ENCODE data around the gene TM7SF2.
"Not testable (repeated sequence)": the region's sequence is repeated elsewhere in the genome, so short reads cannot be mapped to it uniquely, and the experiment has no call there.

The TM7SF2 gene

GRCh38 chr11:65132988-65133700 is 21.5 kb downstream of the TM7SF2 start:
- Histone ChIP-seq H3K36me3 (ENCODE audit: control insufficient read depth in 1 of 2, insufficient read depth in 2 of 2, low read length in 2 of 2) (peaks cover 32 to 50% of the 10 kb centered on the region in 2 donors), H3K4me1 (ENCODE audit: control insufficient read depth in 1 of 2, insufficient read depth in 2 of 2, low read length in 2 of 2) (peaks cover 16 to 34% of the 10 kb centered on the region in 2 donors), H3K27ac (ENCODE audit: low read length) (peak overlapping the region; percentile 100), H3K27me3 (ENCODE audit: low read depth, low read length) (no peaks in the 10 kb centered on the region), H3K4me3 (ENCODE audit: low read depth in 1 of 2, low read length in 2 of 2) (peak overlapping the region; percentile 86 to 91), H3K9me3 (ENCODE audit: control insufficient read depth in 1 of 2, low read length in 2 of 2) (no peaks in the 10 kb centered on the region)

- Histone ChIP-seq H3K36me3 (ENCODE audit: control insufficient read depth in 1 of 2, insufficient read depth in 2 of 2, low read length in 2 of 2) (peaks cover 27 to 44% of the 10 kb centered on the region in 2 donors), H3K4me1 (ENCODE audit: control insufficient read depth in 1 of 2, insufficient read depth in 2 of 2, low read length in 2 of 2) (peaks cover 16 to 34% of the 10 kb centered on the region in 2 donors), H3K9me3 (ENCODE audit: control insufficient read depth in 1 of 2, low read length in 2 of 2) (no peaks in the 10 kb centered on the region), H3K27ac (ENCODE audit: low read length) (peak overlapping the region; percentile 100), H3K4me3 (ENCODE audit: low read depth in 1 of 2, low read length in 2 of 2) (peak overlapping the region; percentile 86 to 91), H3K27me3 (ENCODE audit: low read depth, low read length) (no peaks in the 10 kb centered on the region)
Observed at GRCh38 chr11:65133724-65134123, 22.1 kb downstream of the TM7SF2 start.

- H3K4me1 ChIP-seq (ENCODE audit: control insufficient read depth in 1 of 2, insufficient read depth in 2 of 2, low read length in 2 of 2) = peaks cover 16 to 34% of the 10 kb centered on the region in 2 donors
- H3K27me3 ChIP-seq (ENCODE audit: low read depth, low read length) = no peaks in the 10 kb centered on the region
- peak within 1 kb of the TSS; percentile 86 to 91 for H3K4me3 ChIP-seq (ENCODE audit: low read depth in 1 of 2, low read length in 2 of 2)
- H3K36me3 ChIP-seq (ENCODE audit: control insufficient read depth in 1 of 2, insufficient read depth in 2 of 2, low read length in 2 of 2) = peaks cover 21 to 37% of the 10 kb centered on the region in 2 donors
- peak within 1 kb of the TSS; percentile 100 for H3K27ac ChIP-seq (ENCODE audit: low read length)
- H3K9me3 ChIP-seq (ENCODE audit: control insufficient read depth in 1 of 2, low read length in 2 of 2) = no peaks in the 10 kb centered on the region
Observed at GRCh38 chr11:65134240-65134951, 22.7 kb downstream of the TM7SF2 start, which contains the start of gene SYVN1. TSS of gene SYVN1 (minus strand) at chr11:65134519. CDS start at chr11:65133601, 918 bp downstream.

- Histone ChIP-seq H3K36me3 (ENCODE audit: control insufficient read depth in 1 of 2, insufficient read depth in 2 of 2, low read length in 2 of 2) (peaks cover 18 to 30% of the 10 kb centered on the region in 2 donors), H3K4me1 (ENCODE audit: control insufficient read depth in 1 of 2, insufficient read depth in 2 of 2, low read length in 2 of 2) (peaks cover 16 to 34% of the 10 kb centered on the region in 2 donors), H3K4me3 (ENCODE audit: low read depth in 1 of 2, low read length in 2 of 2) (peak overlapping the region; percentile 86 to 91)
Observed at GRCh38 chr11:65134952-65135632, 23.4 kb downstream of the TM7SF2 start.

GRCh38 chr11:65135633-65136145 is 24.0 kb downstream of the TM7SF2 start:
- Histone ChIP-seq H3K4me1 (ENCODE audit: control insufficient read depth in 1 of 2, insufficient read depth in 2 of 2, low read length in 2 of 2) (peaks cover 16 to 34% of the 10 kb centered on the region in 2 donors), H3K9me3 (ENCODE audit: control insufficient read depth in 1 of 2, low read length in 2 of 2) (no peaks in the 10 kb centered on the region), H3K27me3 (ENCODE audit: low read depth, low read length) (no peaks in the 10 kb centered on the region), H3K36me3 (ENCODE audit: control insufficient read depth in 1 of 2, insufficient read depth in 2 of 2, low read length in 2 of 2) (peaks cover 17 to 25% of the 10 kb centered on the region in 2 donors), H3K27ac (ENCODE audit: low read length) (peak overlapping the region; percentile 100), H3K4me3 (ENCODE audit: low read depth in 1 of 2, low read length in 2 of 2) (peak overlapping the region; percentile 86 to 91)

More at GRCh38 chr11:65134952-65135632, 23.4 kb downstream of the TM7SF2 start:
- Histone ChIP-seq H3K27me3 (ENCODE audit: low read depth, low read length) (no peaks in the 10 kb centered on the region), H3K9me3 (ENCODE audit: control insufficient read depth in 1 of 2, low read length in 2 of 2) (no peaks in the 10 kb centered on the region), H3K27ac (ENCODE audit: low read length) (peak overlapping the region; percentile 100)

- H3K36me3 ChIP-seq (ENCODE audit: control insufficient read depth in 1 of 2, insufficient read depth in 2 of 2, low read length in 2 of 2) = peaks cover 8 to 15% of the 10 kb centered on the region in 2 donors
- peaks cover 16 to 34% of the 10 kb centered on the region in 2 donors for H3K4me1 ChIP-seq (ENCODE audit: control insufficient read depth in 1 of 2, insufficient read depth in 2 of 2, low read length in 2 of 2)
- H3K27me3 ChIP-seq (ENCODE audit: low read depth, low read length) = no peaks in the 10 kb centered on the region
- H3K4me3 ChIP-seq (ENCODE audit: low read depth in 1 of 2, low read length in 2 of 2) = no peak overlapping the region
- H3K9me3 ChIP-seq (ENCODE audit: control insufficient read depth in 1 of 2, low read length in 2 of 2) = no peaks in the 10 kb centered on the region
- no peak overlapping the region for H3K27ac ChIP-seq (ENCODE audit: low read length)
Observed at GRCh38 chr11:65136515-65137096, 24.9 kb downstream of the TM7SF2 start.

GRCh38 chr11:65141896-65142494 is 30.3 kb downstream of the TM7SF2 start:
- Histone ChIP-seq H3K4me3 (ENCODE audit: low read depth in 1 of 2, low read length in 2 of 2) (no peak overlapping the region), H3K27ac (ENCODE audit: low read length) (no peak overlapping the region), H3K36me3 (ENCODE audit: control insufficient read depth in 1 of 2, insufficient read depth in 2 of 2, low read length in 2 of 2) (no peaks in the 10 kb centered on the region), H3K27me3 (ENCODE audit: low read depth, low read length) (no peaks in the 10 kb centered on the region), H3K9me3 (ENCODE audit: control insufficient read depth in 1 of 2, low read length in 2 of 2) (no peaks in the 10 kb centered on the region), H3K4me1 (ENCODE audit: control insufficient read depth in 1 of 2, insufficient read depth in 2 of 2, low read length in 2 of 2) (no peaks in the 10 kb centered on the region)

GRCh38 chr11:65147352-65148075 is 35.8 kb downstream of the TM7SF2 start:
- H3K27me3 ChIP-seq (ENCODE audit: low read depth, low read length) = no peaks in the 10 kb centered on the region
- H3K9me3 ChIP-seq (ENCODE audit: control insufficient read depth in 1 of 2, low read length in 2 of 2) = no peaks in the 10 kb centered on the region
- H3K4me3 ChIP-seq (ENCODE audit: low read depth in 1 of 2, low read length in 2 of 2) = no peak overlapping the region
- H3K36me3 ChIP-seq (ENCODE audit: control insufficient read depth in 1 of 2, insufficient read depth in 2 of 2, low read length in 2 of 2) = no peaks in the 10 kb centered on the region
- peaks cover 0 to 7% of the 10 kb centered on the region in 2 donors for H3K4me1 ChIP-seq (ENCODE audit: control insufficient read depth in 1 of 2, insufficient read depth in 2 of 2, low read length in 2 of 2)
- H3K27ac ChIP-seq (ENCODE audit: low read length) = no peak overlapping the region

GRCh38 chr11:65148657-65149056 is 37.0 kb downstream of the TM7SF2 start:
- Histone ChIP-seq H3K36me3 (ENCODE audit: control insufficient read depth in 1 of 2, insufficient read depth in 2 of 2, low read length in 2 of 2) (no peaks in the 10 kb centered on the region), H3K9me3 (ENCODE audit: control insufficient read depth in 1 of 2, low read length in 2 of 2) (no peaks in the 10 kb centered on the region), H3K27ac (ENCODE audit: low read length) (no peak overlapping the region), H3K27me3 (ENCODE audit: low read depth, low read length) (no peaks in the 10 kb centered on the region), H3K4me1 (ENCODE audit: control insufficient read depth in 1 of 2, insufficient read depth in 2 of 2, low read length in 2 of 2) (peaks cover 0 to 7% of the 10 kb centered on the region in 2 donors), H3K4me3 (ENCODE audit: low read depth in 1 of 2, low read length in 2 of 2) (no peak overlapping the region)

- not testable (repeated sequence) for H3K36me3 ChIP-seq (ENCODE audit: control insufficient read depth in 1 of 2, insufficient read depth in 2 of 2, low read length in 2 of 2); H3K4me3 ChIP-seq (ENCODE audit: low read depth in 1 of 2, low read length in 2 of 2); H3K27me3 ChIP-seq (ENCODE audit: low read depth, low read length); H3K4me1 ChIP-seq (ENCODE audit: control insufficient read depth in 1 of 2, insufficient read depth in 2 of 2, low read length in 2 of 2); H3K9me3 ChIP-seq (ENCODE audit: control insufficient read depth in 1 of 2, low read length in 2 of 2)
- H3K27ac ChIP-seq (ENCODE audit: low read length) = peak overlapping the region; percentile 49
Observed at GRCh38 chr11:65150131-65150508, 38.4 kb downstream of the TM7SF2 start.
